Stimulated activated CD8-positive, alpha-beta memory T cell treated with anti-CD3 and anti-CD28 coated beads, Interleukin-7, amount 100 ng/mL, for 24 hours (primary cell): ENCODE results near the gene APOH.
"Not testable (repeated sequence)": the region's sequence is repeated elsewhere in the genome, so short reads cannot be mapped to it uniquely, and the experiment has no call there.

Experiments
- DNase-seq: peaks from one replicate; pipeline ENCODE4 v3.0.0-alpha.2; 2020; ENCODE audit warnings: low read depth

APOH gene

GRCh38 chr17:66228887-66229782 is at the start of gene APOH:
APOH (minus strand) TSS chr17:66229415; CDS start chr17:66229379, 36 bp downstream.
- no peak for DNase-seq

DNA sequence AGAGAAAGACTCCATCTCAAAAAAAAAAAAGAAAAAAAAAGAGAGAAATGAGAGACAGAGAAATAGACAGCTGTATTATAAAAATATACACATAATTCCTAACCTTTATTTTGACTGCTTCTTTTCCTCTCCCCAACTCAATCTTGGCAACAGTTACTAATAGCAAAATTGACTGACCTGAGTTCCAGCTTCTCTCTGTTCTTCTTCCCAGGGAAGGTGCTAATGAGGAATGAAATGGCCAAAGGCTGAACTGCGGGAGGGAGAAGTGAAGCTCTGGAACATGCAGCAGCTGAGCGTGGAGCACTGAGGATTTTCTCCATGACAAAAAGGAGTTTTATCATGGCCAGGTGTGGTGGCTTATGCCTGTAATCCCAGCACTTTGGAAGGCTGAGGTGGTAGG is 48.0 kb upstream of the APOH start:
- no peak for DNase-seq

GRCh38 chr17:66276328-66276937 is 47.2 kb upstream of the APOH start:
- no peak for DNase-seq

- DNase-seq = peak; percentile 3
These were observed 46.4 kb upstream of the APOH start for GRCh38 chr17:66275651-66276050.

GRCh38 chr17:66273586-66273848 is 44.3 kb upstream of the APOH start:
- DNase-seq = no peak

DNA sequence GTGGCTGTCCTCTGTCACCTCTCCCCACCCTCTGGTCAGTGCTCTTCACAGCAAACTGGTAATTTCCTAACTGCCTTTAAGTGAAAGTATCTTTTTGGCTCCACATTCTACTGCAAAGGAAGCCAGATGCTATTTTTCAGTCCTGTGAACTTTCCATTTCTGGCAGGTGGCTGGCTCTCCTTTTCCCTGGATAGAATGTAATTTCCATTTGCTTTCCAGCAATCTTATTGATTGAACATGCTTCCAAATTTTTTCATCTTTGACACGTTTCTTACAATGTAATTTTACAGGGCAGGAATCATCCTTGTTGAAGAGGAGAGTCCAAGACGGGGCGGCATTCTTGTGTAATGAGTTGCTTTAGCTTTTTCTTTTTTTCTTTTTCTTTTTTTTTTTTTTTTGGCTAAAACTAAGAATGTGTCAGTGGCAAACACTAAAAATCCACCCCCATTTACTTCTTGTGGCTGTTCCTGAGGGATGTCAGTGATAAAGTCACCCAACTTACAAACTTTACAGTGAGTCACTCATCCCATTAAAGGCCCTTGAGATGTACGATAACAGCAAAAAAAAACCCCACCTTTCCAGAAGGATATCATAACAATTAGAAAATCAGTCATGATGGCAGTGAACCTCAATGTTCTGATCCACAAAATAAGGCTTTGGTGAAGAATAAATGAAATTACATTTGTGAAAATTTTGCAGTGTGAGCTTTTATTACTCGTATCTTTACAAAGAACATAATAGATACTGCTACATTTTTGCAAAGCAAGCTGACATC is 43.8 kb upstream of the APOH start:
- no peak for DNase-seq

- DNase-seq = no peak
These were observed 42.3 kb upstream of the APOH start for GRCh38 chr17:66271512-66271911.

- DNase-seq = no peak
These were observed 40.9 kb upstream of the APOH start for GRCh38 chr17:66270106-66270505.

- no peak for DNase-seq
These were observed 39.2 kb upstream of the APOH start for GRCh38 chr17:66268247-66268927.

GRCh38 chr17:66264696-66265095 is 35.5 kb upstream of the APOH start:
- no peak for DNase-seq

DNA sequence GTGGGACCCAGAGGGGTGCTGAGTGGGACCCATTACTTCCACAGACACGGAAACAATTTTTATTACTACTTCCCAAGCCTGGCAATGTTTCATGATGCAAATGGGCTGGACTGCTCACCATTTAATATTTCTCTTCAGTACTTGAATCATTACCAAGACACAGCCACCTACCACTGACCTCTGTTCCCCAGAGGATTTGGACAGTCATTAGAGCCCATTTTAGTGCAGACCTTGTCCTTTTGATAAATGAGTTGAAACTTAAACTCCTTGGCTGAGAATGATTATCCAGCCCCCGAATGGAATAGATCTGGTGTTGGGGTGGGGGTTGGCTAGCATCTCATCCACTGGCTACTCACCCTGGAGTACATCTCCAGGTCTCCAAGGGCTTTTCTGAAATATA is 33.6 kb upstream of the APOH start:
- no peak for DNase-seq

DNA sequence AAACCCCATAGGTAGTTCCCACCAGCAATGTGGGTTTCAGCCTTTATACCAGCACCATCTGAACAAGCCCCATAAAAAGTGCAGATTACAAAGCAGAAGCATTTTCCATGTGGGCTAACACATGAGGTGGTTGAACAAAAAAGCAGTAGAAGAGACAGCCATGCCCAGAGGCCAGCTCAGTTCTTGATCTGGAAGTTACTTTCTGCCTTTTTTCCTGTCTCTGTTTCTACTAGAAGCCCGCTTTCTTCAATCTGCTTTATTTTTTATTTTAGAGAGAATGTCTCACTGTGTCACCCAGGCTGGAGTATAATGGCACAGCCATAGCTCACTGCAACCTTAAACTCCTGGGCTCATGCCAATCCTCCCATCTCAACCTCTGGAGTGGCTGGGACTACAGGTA is 31.5 kb upstream of the APOH start:
- DNase-seq = no peak

DNA sequence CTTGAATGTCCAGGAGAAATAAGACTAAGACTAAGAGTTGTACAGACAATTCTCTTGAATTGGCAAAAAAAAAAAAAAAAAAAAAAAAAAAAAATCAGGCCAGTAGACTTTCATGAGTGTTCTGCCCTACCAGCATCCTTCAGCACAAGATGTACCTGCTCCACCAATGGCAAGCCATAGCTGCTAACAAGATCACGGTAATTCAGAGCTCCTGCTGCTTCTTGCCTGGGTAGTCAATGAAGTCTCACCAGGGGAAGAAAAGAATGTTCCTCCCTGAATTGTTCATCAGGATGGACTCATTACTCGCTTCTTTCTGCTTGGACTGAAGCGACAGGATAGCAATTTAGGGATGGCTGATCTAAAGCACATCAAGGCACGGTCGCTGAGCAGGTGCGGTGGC is 31.1 kb upstream of the APOH start:
- no peak for DNase-seq

- DNase-seq = no peak
These were observed 26.3 kb upstream of the APOH start for GRCh38 chr17:66255527-66255971.

- DNase-seq = no peak
These were observed 25.9 kb upstream of the APOH start for GRCh38 chr17:66255112-66255511.

- not testable (repeated sequence) for DNase-seq
These were observed 24.2 kb upstream of the APOH start for GRCh38 chr17:66253458-66253857.

DNA sequence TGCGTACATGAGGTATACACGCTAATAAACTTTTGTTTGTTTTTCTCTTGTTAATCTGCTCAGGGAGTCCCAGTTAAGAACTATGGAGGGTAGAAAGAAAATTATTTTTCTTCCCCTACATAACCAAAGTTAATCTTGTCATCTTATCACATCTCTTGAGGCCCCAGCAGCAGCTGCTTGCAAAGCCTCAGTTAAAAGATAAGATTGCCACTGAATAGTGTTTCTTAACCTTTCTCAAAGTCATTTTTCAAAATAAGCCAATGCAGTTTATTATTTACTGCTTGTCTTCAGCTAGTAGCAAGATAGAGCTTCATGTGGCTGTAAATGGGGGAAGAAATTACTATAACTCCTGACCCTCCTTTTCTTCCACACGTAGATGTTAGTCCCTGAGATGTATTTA is 21.5 kb upstream of the APOH start:
- DNase-seq = no peak

DNA sequence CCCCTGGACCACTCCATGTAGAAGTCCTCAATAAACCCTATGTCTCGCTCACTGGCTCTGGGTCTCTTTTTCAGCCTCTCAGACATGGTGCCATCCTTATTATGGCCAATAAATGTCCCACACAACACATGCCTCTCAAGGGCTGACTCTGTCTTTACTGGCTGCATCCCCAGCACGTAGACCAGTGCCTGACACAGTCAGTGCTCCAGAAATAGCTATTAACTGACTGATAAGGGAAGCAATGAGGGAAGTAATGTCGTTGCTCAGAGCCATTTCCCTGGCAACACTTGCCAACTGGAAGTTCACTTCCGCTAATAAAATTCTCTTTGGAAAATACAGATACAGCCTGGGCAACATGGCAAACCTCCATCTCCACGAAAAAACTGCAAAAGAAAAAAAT is 19.1 kb upstream of the APOH start:
- no peak for DNase-seq

GRCh38 chr17:66241839-66242238 is 12.6 kb upstream of the APOH start:
- no peak for DNase-seq

DNA sequence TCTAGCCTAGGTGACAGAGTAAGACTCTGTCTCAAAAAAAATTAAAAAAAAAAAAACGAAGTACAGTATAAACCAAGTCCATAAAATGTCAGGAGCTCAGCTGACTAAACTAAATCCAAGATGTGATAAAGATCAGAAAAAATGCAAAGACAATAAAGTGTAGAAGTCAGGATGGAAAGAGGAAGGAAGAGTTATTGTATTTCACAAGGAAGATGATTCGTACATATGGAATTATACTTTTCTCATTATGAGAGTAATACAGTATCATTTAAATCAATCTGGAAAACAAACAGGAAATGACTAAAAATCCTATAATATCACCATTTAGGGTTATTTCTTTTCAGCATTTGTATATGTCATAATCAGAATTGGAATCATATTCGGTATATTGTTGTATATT is 11.4 kb upstream of the APOH start:
- no peak for DNase-seq

DNA sequence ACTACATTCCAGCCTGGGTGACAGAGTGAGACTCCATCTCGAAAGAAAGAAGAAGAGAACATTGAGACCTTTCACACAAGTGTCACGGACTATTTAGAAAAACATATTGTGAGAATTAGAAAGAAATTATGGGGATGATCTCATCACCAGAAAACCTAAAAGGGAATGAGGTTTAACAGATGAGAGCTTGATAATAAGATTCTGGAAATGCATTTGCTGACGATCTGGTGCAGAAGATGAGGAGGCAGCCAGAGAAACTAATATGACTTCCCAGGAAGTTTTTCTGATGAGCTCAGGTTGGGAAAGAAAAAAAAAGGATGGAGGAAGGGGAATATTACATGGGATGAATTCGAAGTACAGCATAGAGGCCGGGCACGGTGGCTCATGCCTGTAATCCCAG is 10.8 kb upstream of the APOH start:
- no peak for DNase-seq

DNA sequence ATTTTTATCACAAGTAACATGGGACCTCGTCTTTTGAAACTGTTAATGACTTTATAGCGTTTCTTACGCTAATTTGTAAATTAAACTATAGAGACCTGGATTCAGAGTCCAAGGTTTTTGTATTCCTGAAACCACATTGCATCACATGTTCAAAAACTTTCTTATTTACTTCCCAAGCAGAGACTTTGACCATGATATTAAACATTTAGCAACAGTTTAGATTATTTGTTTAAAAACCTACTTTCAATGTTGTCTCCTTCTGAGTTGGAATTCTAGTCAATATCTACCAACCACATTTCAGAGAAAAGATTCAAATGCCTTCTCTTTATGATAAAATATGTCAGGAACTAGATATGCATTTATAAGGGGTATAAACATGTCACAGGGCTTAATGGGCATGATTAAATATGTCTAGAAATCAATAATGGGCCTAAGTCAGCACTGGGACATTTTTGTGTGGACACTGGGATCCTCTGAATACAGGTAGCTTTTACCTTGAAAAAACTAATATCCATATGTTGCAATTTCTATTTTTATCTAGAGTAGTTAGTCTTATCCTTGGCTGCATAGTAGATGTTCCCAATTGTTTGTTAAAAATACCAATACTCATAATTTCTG is 6.3 kb upstream of the APOH start:
- no peak for DNase-seq
